PC-9 (cell line): ENCODE data around the gene CFAP47. TPM values are rescaled to one million over a fixed set of nuclear protein-coding genes. Genes with fewer than 3 reads are reported as not detected.

Experiments
- BruUV-seq: library from RNA; stranded (reverse); fragments of 400-500 nt; replicated peaks from 2 replicates; lab custom pipeline; 2021; lab: Mats Ljungman, UMichigan
- CTCF ChIA-PET: fragments of 300-600 bp; sonication (Branson Sonifier 250); formaldehyde crosslinking; loops from one replicate; lab custom pipeline; 2022; ENCODE audit warnings: antibody characterized with exemption; lab: Charles Lee
- POLR2A ChIA-PET: fragments of 300-600 bp; sonication (Branson Sonifier 250); formaldehyde crosslinking; loops from one replicate; lab custom pipeline; 2022; ENCODE audit warnings: antibody characterized with exemption; ENCODE audit not compliant: unreplicated experiment; lab: Charles Lee
- DNase-seq, 2 experiments: peaks; one replicate each; pipeline versions ENCODE4 v3.0.0 to v3.0.0-alpha.2; 2015 to 2022; ENCODE audit warnings: mixed read lengths in 1 of 2
- H2AFZ ChIP-seq: fragments of 200-600 bp; sonication (generic); 2 replicates; pipeline ENCODE4 v1.8.1; 2017; ENCODE audit warnings: antibody characterized with exemption
- H3F3A ChIP-seq: fragments of 200-600 bp; sonication (generic); 2 replicates; pipeline ENCODE4 v1.8.1; 2017; ENCODE audit warnings: antibody characterized with exemption, mild to moderate bottlenecking, low read depth; ENCODE audit not compliant: insufficient read depth
- H3K27ac ChIP-seq: fragments of 200-600 bp; sonication (generic); 2 replicates; pipeline ENCODE4 v1.6.1; 2016; ENCODE audit warnings: mixed run types
- H3K27me3 ChIP-seq: fragments of 200-600 bp; sonication (generic); 2 replicates; pipeline ENCODE4 v1.6.1; 2016; ENCODE audit warnings: low read depth, mixed run types; ENCODE audit not compliant: insufficient read depth
- H3K36me3 ChIP-seq: fragments of 200-600 bp; sonication (generic); 2 replicates; pipeline ENCODE4 v1.6.1; 2016; ENCODE audit warnings: low read depth, mixed run types
- H3K4me1 ChIP-seq: fragments of 200-600 bp; sonication (generic); replicated peaks from 2 replicates; pipeline ENCODE4 v1.6.1; 2016; ENCODE audit warnings: mixed run types; ENCODE audit not compliant: insufficient read depth
- H3K4me2 ChIP-seq: fragments of 200-600 bp; sonication (generic); 2 replicates; pipeline ENCODE4 v1.6.1; 2017; ENCODE audit warnings: mixed run types
- H3K4me3 ChIP-seq: fragments of 200-600 bp; sonication (generic); 2 replicates; pipeline ENCODE4 v1.6.1; 2016; ENCODE audit warnings: mixed run types
- H3K79me2 ChIP-seq: fragments of 200-600 bp; sonication (generic); 2 replicates; pipeline ENCODE4 v1.6.1; 2017; ENCODE audit warnings: low read depth, mixed run types
- H3K9me2 ChIP-seq: fragments of 200-600 bp; sonication (generic); 2 replicates; pipeline ENCODE4 v1.8.1; 2017; ENCODE audit warnings: mild to moderate bottlenecking; ENCODE audit not compliant: insufficient read depth
- H3K9me3 ChIP-seq: fragments of 200-600 bp; sonication (generic); 2 replicates; pipeline ENCODE4 v1.8.1; 2016; ENCODE audit warnings: low read depth; ENCODE audit not compliant: insufficient read depth
- H4K20me1 ChIP-seq: fragments of 200-600 bp; sonication (generic); 2 replicates; pipeline ENCODE4 v1.8.1; 2017; ENCODE audit not compliant: insufficient read depth
- EZH2 ChIP-seq: fragments of 200-600 bp; sonication (generic); IDR thresholded peaks from 2 replicates; pipeline ENCODE4 v1.8.0; 2017; ENCODE audit warnings: antibody characterized with exemption, low read depth
- intact Hi-C: fragments of 100-400 bp; cut with micrococcal nuclease; formaldehyde crosslinking; loops from one replicate; pipeline ENCODE4 v1.10.0; 2022; ENCODE audit not compliant: unreplicated experiment
- total RNA-seq: library from RNA; stranded (reverse); gene quantifications from 2 replicates; pipeline ENCODE4 v1.2.3, GENCODE V29; 2021
- TF ChIP-seq, protein P1 (sequence below): fragments of 200-600 bp; sonication (generic); conservative IDR thresholded peaks from 2 replicates; pipeline ENCODE4 v1.6.1; 2017; ENCODE audit warnings: mixed run types, antibody characterized with exemption, mild to moderate bottlenecking, moderate library complexity

The CFAP47 gene
- total RNA-seq, 1 experiment from 2014 or later, result not detected

- no peak overlapping the region for H3K4me2 ChIP-seq
- intact Hi-C loops, result no loop called here
- no peak overlapping the region for H3K4me3 ChIP-seq
- H3K36me3 ChIP-seq, result no peaks in the 10 kb centered on the region
- no peaks in the 10 kb centered on the region for H4K20me1 ChIP-seq
- H3K4me1 ChIP-seq, result no peaks in the 10 kb centered on the region
- BruUV-seq, result no TSS peak
- no peaks in the 10 kb centered on the region for H3F3A ChIP-seq
- H3K79me2 ChIP-seq, result no peaks in the 10 kb centered on the region
- ChIA-PET CTCF (no interaction called here), POLR2A (no interaction called here)
- H3K9me3 ChIP-seq, result no peaks in the 10 kb centered on the region
- TF ChIP-seq, protein P1, sequence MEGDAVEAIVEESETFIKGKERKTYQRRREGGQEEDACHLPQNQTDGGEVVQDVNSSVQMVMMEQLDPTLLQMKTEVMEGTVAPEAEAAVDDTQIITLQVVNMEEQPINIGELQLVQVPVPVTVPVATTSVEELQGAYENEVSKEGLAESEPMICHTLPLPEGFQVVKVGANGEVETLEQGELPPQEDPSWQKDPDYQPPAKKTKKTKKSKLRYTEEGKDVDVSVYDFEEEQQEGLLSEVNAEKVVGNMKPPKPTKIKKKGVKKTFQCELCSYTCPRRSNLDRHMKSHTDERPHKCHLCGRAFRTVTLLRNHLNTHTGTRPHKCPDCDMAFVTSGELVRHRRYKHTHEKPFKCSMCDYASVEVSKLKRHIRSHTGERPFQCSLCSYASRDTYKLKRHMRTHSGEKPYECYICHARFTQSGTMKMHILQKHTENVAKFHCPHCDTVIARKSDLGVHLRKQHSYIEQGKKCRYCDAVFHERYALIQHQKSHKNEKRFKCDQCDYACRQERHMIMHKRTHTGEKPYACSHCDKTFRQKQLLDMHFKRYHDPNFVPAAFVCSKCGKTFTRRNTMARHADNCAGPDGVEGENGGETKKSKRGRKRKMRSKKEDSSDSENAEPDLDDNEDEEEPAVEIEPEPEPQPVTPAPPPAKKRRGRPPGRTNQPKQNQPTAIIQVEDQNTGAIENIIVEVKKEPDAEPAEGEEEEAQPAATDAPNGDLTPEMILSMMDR, result no peak
- TF ChIP-seq EZH2, result no peak
- DNase-seq, result no peak
- no peaks in the 10 kb centered on the region for H3K9me2 ChIP-seq
- no peaks in the 10 kb centered on the region for H3K27me3 ChIP-seq
- no peak overlapping the region for H2AFZ ChIP-seq
- no peak overlapping the region for H3K27ac ChIP-seq
Observed at GRCh38 chrX:36266155-36266554, 346.6 kb downstream of the CFAP47 start.

- Histone ChIP-seq H3K9me2 (no peaks in the 10 kb centered on the region), H3K9me3 (no peaks in the 10 kb centered on the region), H3K4me1 (no peaks in the 10 kb centered on the region), H4K20me1 (no peaks in the 10 kb centered on the region), H3F3A (no peaks in the 10 kb centered on the region), H3K36me3 (no peaks in the 10 kb centered on the region), H3K79me2 (no peaks in the 10 kb centered on the region), H3K4me3 (no peak overlapping the region), H3K4me2 (no peak overlapping the region), H2AFZ (no peak overlapping the region), H3K27me3 (no peaks in the 10 kb centered on the region), H3K27ac (no peak overlapping the region)
- intact Hi-C loops, result no loop called here
- ChIA-PET POLR2A (no interaction called here), CTCF (no interaction called here)
- no peak for TF ChIP-seq EZH2
- TF ChIP-seq, protein P1, result no peak
- no TSS peak for BruUV-seq
- DNase-seq, result no peak
Observed at GRCh38 chrX:36310136-36310535, 390.6 kb downstream of the CFAP47 start.

- Histone ChIP-seq H3K4me1 (no peaks in the 10 kb centered on the region), H3F3A (no peaks in the 10 kb centered on the region), H2AFZ (no peak overlapping the region), H4K20me1 (no peaks in the 10 kb centered on the region), H3K9me2 (no peaks in the 10 kb centered on the region), H3K4me3 (no peak overlapping the region), H3K79me2 (no peaks in the 10 kb centered on the region), H3K9me3 (no peaks in the 10 kb centered on the region), H3K36me3 (no peaks in the 10 kb centered on the region), H3K27me3 (no peaks in the 10 kb centered on the region), H3K4me2 (no peak overlapping the region), H3K27ac (no peak overlapping the region)
- no TSS peak for BruUV-seq
- no peak for TF ChIP-seq EZH2
- TF ChIP-seq, protein P1, result no peak
- POLR2A ChIA-PET, result no interaction called here
- no peak for DNase-seq
- CTCF ChIA-PET, result no interaction called here
- intact Hi-C loops, result no loop called here
Observed at GRCh38 chrX:36314303-36314702, 394.8 kb downstream of the CFAP47 start.
